GM23248 (cell line): ENCODE results near the gene SLC8A1.

Source experiments
- EZH2 ChIP-seq: fragments of 200-600 bp; sonication (generic); IDR thresholded peaks from 2 replicates; pipeline ENCODE4 v1.6.1; 2018; ENCODE audit warnings: antibody characterized with exemption, mild to moderate bottlenecking; ENCODE audit not compliant: insufficient read depth, poor library complexity, severe bottlenecking
- EZH2phosphoT487 ChIP-seq: fragments of 200-600 bp; sonication (generic); IDR thresholded peaks from 2 replicates; pipeline ENCODE4 v1.6.1; 2018; ENCODE audit warnings: antibody characterized with exemption, moderate library complexity, mild to moderate bottlenecking, low read depth; ENCODE audit not compliant: insufficient read depth

DNA sequence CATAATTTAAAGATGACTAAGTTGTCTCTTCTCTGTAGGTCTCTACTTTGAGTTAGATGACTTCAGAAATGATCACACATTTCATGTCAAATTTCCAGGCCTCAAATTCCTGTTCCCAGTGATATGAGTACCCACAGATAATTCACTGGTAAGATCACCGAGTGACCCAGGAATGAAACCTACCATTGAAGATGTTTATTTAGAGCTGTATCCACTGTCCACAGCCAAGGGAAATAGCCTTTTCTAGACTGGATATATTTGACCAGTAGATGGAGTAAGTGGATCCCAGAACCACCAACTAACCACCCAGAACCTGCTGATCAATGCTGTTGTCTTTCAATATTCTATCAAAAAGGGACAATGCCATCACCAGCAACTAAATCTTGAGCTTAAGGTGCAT, 238.8 kb downstream of the SLC8A1 start:
- TF ChIP-seq EZH2, result no peak
- no peak for TF ChIP-seq EZH2phosphoT487
